ENCODE results near the gene ZMAT2.

GRCh38 chr5:140733098-140733497 is 32.9 kb downstream of the ZMAT2 start:
- TF ChIP-seq POLR2A (IDR thresholded peaks at IDR 0.05; ENCODE audit: low read length) (no peak), GATA1 (IDR thresholded peaks at IDR 0.05; ENCODE audit: low read depth, low read length) (no peak)

Data from erythroblast (primary cell).